ENCODE measurements around the gene CRIP1.

The CRIP1 gene

GRCh38 chr14:105527381-105527825 lies 40.7 kb downstream of the CRIP1 start:
- Histone ChIP-seq H2AFZ (ENCODE audit: low read depth, low read length, severe bottlenecking) (no peak overlapping the region), H3K4me3 (ENCODE audit: insufficient read depth, low read length, poor library complexity, severe bottlenecking) (no peak overlapping the region)

DNA sequence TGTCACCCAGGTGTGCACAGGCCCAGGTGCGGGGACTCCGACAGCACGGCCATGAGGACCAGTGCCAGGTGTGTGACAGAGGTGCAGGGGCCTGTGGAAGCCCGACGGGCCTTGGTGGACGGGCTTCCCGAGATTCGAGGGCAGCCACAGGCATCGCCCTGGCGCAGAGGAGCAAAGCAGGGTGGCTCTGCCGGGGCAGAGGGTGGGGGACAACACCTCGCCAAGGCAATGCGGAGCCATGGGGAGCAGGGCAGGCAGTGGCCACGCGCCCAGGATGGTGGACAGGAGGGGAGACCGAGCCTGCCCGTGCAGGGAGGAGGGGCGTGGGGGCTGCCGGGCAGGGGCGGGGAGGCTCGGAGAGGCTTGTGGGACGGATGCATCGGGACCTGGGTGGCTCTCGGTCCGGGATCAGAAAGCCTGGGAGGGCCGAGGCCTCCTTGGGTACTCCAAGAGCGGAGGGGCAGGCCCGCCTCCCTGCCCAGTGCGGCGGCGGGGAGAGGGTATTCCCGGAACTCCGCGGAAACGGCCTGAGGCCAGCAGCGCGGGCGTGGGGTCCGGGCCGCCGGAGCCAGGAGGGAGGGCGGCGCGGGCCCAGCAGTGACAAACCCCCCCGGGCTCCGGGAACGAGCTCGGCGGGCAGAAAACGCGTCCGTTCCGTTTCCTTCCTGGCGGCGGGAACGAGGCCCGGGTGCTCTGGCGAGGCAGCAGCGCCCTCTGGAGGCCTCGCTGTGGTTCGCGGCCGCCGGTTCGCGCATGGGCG lies 41.3 kb downstream of the CRIP1 start:
- Histone ChIP-seq H3F3A (ENCODE audit: insufficient read depth) (0 out of 2 replicates have a peak, but pooled peaks cover 7% of the 10 kb centered on the region), H3K9me3 (ENCODE audit: insufficient read depth, low read length) (no peaks in the 10 kb centered on the region), H3K4me3 (ENCODE audit: insufficient read depth, low read length, poor library complexity, severe bottlenecking) (peak overlapping the region; percentile 31), H3K9me2 (replicated peaks; ENCODE audit: insufficient read depth, low read length) (no peaks in the 10 kb centered on the region), H3K79me2 (ENCODE audit: insufficient read depth, low read length) (no peaks in the 10 kb centered on the region), H3K36me3 (ENCODE audit: low read length) (no peaks in the 10 kb centered on the region), H2AFZ (ENCODE audit: low read depth, low read length, severe bottlenecking) (peak overlapping the region; percentile 70), H3K27me3 (ENCODE audit: low read length) (0 out of 2 replicates have a peak, but pooled peaks cover 2% of the 10 kb centered on the region), H4K20me1 (ENCODE audit: low read depth, low read length) (no peaks in the 10 kb centered on the region), H3K4me2 (ENCODE audit: low read depth, low read length, poor library complexity, severe bottlenecking) (peak overlapping the region; percentile 53), H3K9ac (ENCODE audit: low read length) (peak overlapping the region; percentile 59), H3K27ac (ENCODE audit: low read depth, low read length) (no peak overlapping the region)
- TF ChIP-seq, protein P1, sequence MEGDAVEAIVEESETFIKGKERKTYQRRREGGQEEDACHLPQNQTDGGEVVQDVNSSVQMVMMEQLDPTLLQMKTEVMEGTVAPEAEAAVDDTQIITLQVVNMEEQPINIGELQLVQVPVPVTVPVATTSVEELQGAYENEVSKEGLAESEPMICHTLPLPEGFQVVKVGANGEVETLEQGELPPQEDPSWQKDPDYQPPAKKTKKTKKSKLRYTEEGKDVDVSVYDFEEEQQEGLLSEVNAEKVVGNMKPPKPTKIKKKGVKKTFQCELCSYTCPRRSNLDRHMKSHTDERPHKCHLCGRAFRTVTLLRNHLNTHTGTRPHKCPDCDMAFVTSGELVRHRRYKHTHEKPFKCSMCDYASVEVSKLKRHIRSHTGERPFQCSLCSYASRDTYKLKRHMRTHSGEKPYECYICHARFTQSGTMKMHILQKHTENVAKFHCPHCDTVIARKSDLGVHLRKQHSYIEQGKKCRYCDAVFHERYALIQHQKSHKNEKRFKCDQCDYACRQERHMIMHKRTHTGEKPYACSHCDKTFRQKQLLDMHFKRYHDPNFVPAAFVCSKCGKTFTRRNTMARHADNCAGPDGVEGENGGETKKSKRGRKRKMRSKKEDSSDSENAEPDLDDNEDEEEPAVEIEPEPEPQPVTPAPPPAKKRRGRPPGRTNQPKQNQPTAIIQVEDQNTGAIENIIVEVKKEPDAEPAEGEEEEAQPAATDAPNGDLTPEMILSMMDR (IDR thresholded peaks at IDR 0.05; ENCODE audit: insufficient read depth, low read length, poor library complexity, severe bottlenecking): peak; percentile 74
- no peak for TF ChIP-seq EZH2phosphoT487 (conservative IDR thresholded peaks at IDR 0.05; ENCODE audit: low read length)

More at GRCh38 chr14:105527381-105527825, 40.7 kb downstream of the CRIP1 start:
- H3K27ac ChIP-seq (ENCODE audit: low read depth, low read length): no peak overlapping the region
- no peaks in the 10 kb centered on the region for H3K36me3 ChIP-seq (ENCODE audit: low read length)
- peak overlapping the region; percentile 53 for H3K4me2 ChIP-seq (ENCODE audit: low read depth, low read length, poor library complexity, severe bottlenecking)
- H3K79me2 ChIP-seq (ENCODE audit: insufficient read depth, low read length): no peaks in the 10 kb centered on the region
- 0 out of 2 replicates have a peak, but pooled peaks cover 7% of the 10 kb centered on the region for H3F3A ChIP-seq (ENCODE audit: insufficient read depth)
- no peaks in the 10 kb centered on the region for H3K9me3 ChIP-seq (ENCODE audit: insufficient read depth, low read length)
- no peak overlapping the region for H3K9ac ChIP-seq (ENCODE audit: low read length)
- 0 out of 2 replicates have a peak, but pooled peaks cover 2% of the 10 kb centered on the region for H3K27me3 ChIP-seq (ENCODE audit: low read length)
- no peaks in the 10 kb centered on the region for H3K9me2 ChIP-seq (replicated peaks; ENCODE audit: insufficient read depth, low read length)
- TF ChIP-seq EZH2phosphoT487 (conservative IDR thresholded peaks at IDR 0.05; ENCODE audit: low read length): no peak
- TF ChIP-seq, protein P1 (IDR thresholded peaks at IDR 0.05; ENCODE audit: insufficient read depth, low read length, poor library complexity, severe bottlenecking): no peak
- H4K20me1 ChIP-seq (ENCODE audit: low read depth, low read length): no peaks in the 10 kb centered on the region

- no peaks in the 10 kb centered on the region for H3K9me3 ChIP-seq (ENCODE audit: insufficient read depth, low read length)
- TF ChIP-seq, protein P1 (IDR thresholded peaks at IDR 0.05; ENCODE audit: insufficient read depth, low read length, poor library complexity, severe bottlenecking): no peak
- no peak for TF ChIP-seq EZH2phosphoT487 (conservative IDR thresholded peaks at IDR 0.05; ENCODE audit: low read length)
- H3K27ac ChIP-seq (ENCODE audit: low read depth, low read length): no peak overlapping the region
- H3K36me3 ChIP-seq (ENCODE audit: low read length): no peaks in the 10 kb centered on the region
- no peaks in the 10 kb centered on the region for H3K79me2 ChIP-seq (ENCODE audit: insufficient read depth, low read length)
- peak overlapping the region; percentile 53 for H3K4me2 ChIP-seq (ENCODE audit: low read depth, low read length, poor library complexity, severe bottlenecking)
- H3K9ac ChIP-seq (ENCODE audit: low read length): peak overlapping the region; percentile 59
- H3K9me2 ChIP-seq (replicated peaks; ENCODE audit: insufficient read depth, low read length): no peaks in the 10 kb centered on the region
- peak overlapping the region; percentile 31 for H3K4me3 ChIP-seq (ENCODE audit: insufficient read depth, low read length, poor library complexity, severe bottlenecking)
- 0 out of 2 replicates have a peak, but pooled peaks cover 2% of the 10 kb centered on the region for H3K27me3 ChIP-seq (ENCODE audit: low read length)
- H3F3A ChIP-seq (ENCODE audit: insufficient read depth): no peaks in the 10 kb centered on the region
- peak overlapping the region; percentile 70 for H2AFZ ChIP-seq (ENCODE audit: low read depth, low read length, severe bottlenecking)
- H4K20me1 ChIP-seq (ENCODE audit: low read depth, low read length): no peaks in the 10 kb centered on the region
These were observed 42.1 kb downstream of the CRIP1 start for GRCh38 chr14:105528586-105529318.

All from SU-DHL-6 (cell line).